Measurements from ENCODE around the gene STK38L.

Gene STK38L

DNA sequence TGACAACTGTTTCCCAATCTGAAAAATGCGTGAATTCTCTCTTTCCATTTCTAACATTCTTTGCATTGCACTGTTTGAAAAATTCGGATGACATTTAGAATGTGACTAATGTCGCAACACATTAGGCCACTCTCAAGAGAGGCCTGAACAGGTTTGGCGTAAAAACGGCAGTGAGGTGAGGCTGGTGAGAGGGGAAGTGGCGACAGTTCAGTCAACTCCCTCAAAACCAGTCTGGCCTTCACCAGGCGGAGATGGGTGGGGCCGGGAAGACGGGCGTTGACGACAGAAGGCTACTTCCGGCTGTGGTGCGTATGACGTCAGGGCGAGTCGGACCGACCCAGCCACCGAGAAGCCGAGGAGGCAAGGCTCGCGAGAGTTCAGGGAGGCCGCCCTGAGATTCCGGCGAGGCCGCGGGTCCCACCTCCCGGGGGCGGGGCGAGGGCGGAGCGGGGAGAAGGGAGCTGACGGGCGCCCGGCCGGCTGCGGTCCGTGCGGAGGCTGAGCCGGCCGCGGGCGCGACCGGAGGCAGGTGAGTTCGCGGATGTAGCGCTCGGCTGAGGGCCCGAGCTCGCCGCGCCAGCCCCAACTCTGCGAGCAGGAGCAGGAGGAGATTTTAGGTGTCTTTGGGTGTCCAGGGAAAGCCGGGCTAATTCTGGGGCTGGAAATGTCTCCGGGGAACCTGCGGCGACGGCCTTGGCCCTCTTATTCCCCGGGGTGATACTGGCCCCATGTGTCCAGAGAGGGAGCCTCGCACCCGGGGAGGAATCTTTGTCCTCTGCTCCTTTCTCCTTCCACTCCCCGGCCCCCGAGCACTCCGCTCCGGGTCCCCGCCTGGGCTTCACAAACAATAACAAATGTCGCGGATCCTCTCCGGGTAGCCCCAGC, at the start of gene STK38L:
Gene STK38L, plus strand, starts transcription at position 483 of the 885 bp plus-strand sequence. CDS start 53,435 bp downstream, outside the sequence.
- Histone ChIP-seq H3K9ac (ENCODE audit: low read length in 2 of 2) (peak within 1 kb of the TSS; percentile 96 to 98), H3K27me3 (ENCODE audit: control insufficient read depth in 1 of 2, insufficient read depth in 2 of 2, low read length in 2 of 2) (no peaks in the 10 kb centered on the region), H3K4me3 (ENCODE audit: low read length in 2 of 2) (peak within 1 kb of the TSS; percentile 88 to 89), H3K36me3 (ENCODE audit: control insufficient read depth in 2 of 2, insufficient read depth in 2 of 2, low read length in 2 of 2) (no peaks in the 10 kb centered on the region), H3K9me3 (ENCODE audit: control insufficient read depth in 2 of 2, low read length in 2 of 2) (no peaks in the 10 kb centered on the region), H3K27ac (ENCODE audit: low read length) (peak within 1 kb of the TSS; percentile 95), H3K4me1 (ENCODE audit: control insufficient read depth, insufficient read depth, low read length) (peaks cover 2% of the 10 kb centered on the region)

- H3K4me1 ChIP-seq (ENCODE audit: control insufficient read depth, insufficient read depth, low read length) = peaks cover 69% of the 10 kb centered on the region
- H3K9me3 ChIP-seq (ENCODE audit: control insufficient read depth in 2 of 2, low read length in 2 of 2) = no peaks in the 10 kb centered on the region
- H3K27me3 ChIP-seq (ENCODE audit: control insufficient read depth in 1 of 2, insufficient read depth in 2 of 2, low read length in 2 of 2) = no peaks in the 10 kb centered on the region
- peak overlapping the region; percentile 43 to 66 for H3K9ac ChIP-seq (ENCODE audit: low read length in 2 of 2)
- H3K36me3 ChIP-seq (ENCODE audit: control insufficient read depth in 2 of 2, insufficient read depth in 2 of 2, low read length in 2 of 2) = no peaks in the 10 kb centered on the region
- H3K4me3 ChIP-seq (ENCODE audit: low read length in 2 of 2) = no peak overlapping the region
- peak overlapping the region; percentile 93 for H3K27ac ChIP-seq (ENCODE audit: low read length)
Observed at GRCh38 chr12:27194644-27195043, 49.4 kb upstream of the STK38L start.

DNA sequence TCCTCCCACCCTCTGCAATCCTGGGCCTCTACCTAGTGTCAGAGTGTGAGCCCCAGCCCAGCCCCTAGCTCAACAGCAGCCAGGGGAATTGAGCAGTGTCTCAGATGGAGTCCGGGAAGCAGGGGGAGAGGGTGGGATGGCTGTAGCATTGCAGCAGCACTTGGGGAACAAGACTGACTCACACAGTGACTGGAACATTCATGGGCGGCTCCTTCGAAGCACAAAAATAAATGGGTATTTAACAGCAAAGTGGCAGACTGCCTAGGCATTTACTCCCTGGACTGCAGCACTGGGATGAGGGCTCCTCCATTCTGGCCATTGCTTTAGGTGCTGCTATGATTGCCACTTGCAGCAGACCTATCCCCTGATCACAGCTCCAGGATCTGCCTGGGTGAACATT, 46.0 kb upstream of the STK38L start:
- Histone ChIP-seq H3K27ac (ENCODE audit: low read length) (peak overlapping the region; percentile 85), H3K9me3 (ENCODE audit: control insufficient read depth in 2 of 2, low read length in 2 of 2) (no peaks in the 10 kb centered on the region), H3K4me3 (ENCODE audit: low read length in 2 of 2) (peak overlapping the region in 1 of 2 donors; percentile 22), H3K27me3 (ENCODE audit: control insufficient read depth in 1 of 2, insufficient read depth in 2 of 2, low read length in 2 of 2) (no peaks in the 10 kb centered on the region), H3K4me1 (ENCODE audit: control insufficient read depth, insufficient read depth, low read length) (peaks cover 54% of the 10 kb centered on the region), H3K36me3 (ENCODE audit: control insufficient read depth in 2 of 2, insufficient read depth in 2 of 2, low read length in 2 of 2) (no peaks in the 10 kb centered on the region), H3K9ac (ENCODE audit: low read length in 2 of 2) (peak overlapping the region; percentile 47 to 65)

DNA sequence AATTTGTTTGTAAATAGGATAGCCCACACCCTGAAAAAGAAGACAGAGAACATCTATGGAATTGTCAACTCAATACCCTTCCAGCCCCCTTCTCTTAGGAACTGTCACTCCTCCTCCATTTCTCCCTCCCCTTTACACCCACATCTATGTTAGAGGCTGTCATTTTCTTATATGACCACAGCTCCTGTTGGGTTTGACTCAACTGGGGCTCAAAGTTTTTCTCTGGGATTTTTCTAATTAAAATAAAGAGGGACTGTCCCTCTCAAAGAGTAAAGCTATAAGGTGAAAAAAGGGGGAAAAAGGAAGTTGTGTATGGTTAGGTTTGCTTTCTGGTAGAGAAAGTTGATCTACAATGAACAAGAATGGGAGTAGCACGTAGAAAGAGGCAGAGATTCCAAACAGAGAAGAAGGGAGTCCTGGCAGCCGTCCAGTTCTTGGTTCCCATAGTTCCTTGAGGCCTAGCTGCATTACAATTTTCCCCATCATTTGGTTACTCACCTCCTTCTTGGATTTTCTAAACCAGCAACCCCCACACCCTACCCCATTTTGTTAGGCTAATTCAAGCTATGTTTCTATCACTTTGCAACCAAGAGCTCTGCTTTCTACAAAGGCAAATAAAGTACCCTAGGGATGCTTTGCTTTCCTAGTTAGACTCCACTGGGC, 44.3 kb upstream of the STK38L start:
- Histone ChIP-seq H3K9ac (ENCODE audit: low read length in 2 of 2) (no peak overlapping the region), H3K4me1 (ENCODE audit: control insufficient read depth, insufficient read depth, low read length) (peaks cover 38% of the 10 kb centered on the region), H3K27me3 (ENCODE audit: control insufficient read depth in 1 of 2, insufficient read depth in 2 of 2, low read length in 2 of 2) (no peaks in the 10 kb centered on the region), H3K9me3 (ENCODE audit: control insufficient read depth in 2 of 2, low read length in 2 of 2) (no peaks in the 10 kb centered on the region), H3K4me3 (ENCODE audit: low read length in 2 of 2) (no peak overlapping the region), H3K36me3 (ENCODE audit: control insufficient read depth in 2 of 2, insufficient read depth in 2 of 2, low read length in 2 of 2) (no peaks in the 10 kb centered on the region), H3K27ac (ENCODE audit: low read length) (peak overlapping the region; percentile 85)

- peak overlapping the region; percentile 2 for H3K27ac ChIP-seq (ENCODE audit: low read length)
- peaks cover 29% of the 10 kb centered on the region for H3K4me1 ChIP-seq (ENCODE audit: control insufficient read depth, insufficient read depth, low read length)
- H3K9ac ChIP-seq (ENCODE audit: low read length in 2 of 2) = no peak overlapping the region
- H3K36me3 ChIP-seq (ENCODE audit: control insufficient read depth in 2 of 2, insufficient read depth in 2 of 2, low read length in 2 of 2) = no peaks in the 10 kb centered on the region
- no peaks in the 10 kb centered on the region for H3K27me3 ChIP-seq (ENCODE audit: control insufficient read depth in 1 of 2, insufficient read depth in 2 of 2, low read length in 2 of 2)
- H3K4me3 ChIP-seq (ENCODE audit: low read length in 2 of 2) = peak overlapping the region in 1 of 2 donors; percentile 18
- no peaks in the 10 kb centered on the region for H3K9me3 ChIP-seq (ENCODE audit: control insufficient read depth in 2 of 2, low read length in 2 of 2)
Observed at GRCh38 chr12:27201169-27201568, 42.9 kb upstream of the STK38L start.

GRCh38 chr12:27206801-27207502, 37.1 kb upstream of the STK38L start:
- no peak overlapping the region for H3K4me3 ChIP-seq (ENCODE audit: low read length in 2 of 2)
- peaks cover 0 to 2% of the 10 kb centered on the region in 2 donors for H3K9me3 ChIP-seq (ENCODE audit: control insufficient read depth in 2 of 2, low read length in 2 of 2)
- H3K27me3 ChIP-seq (ENCODE audit: control insufficient read depth in 1 of 2, insufficient read depth in 2 of 2, low read length in 2 of 2) = no peaks in the 10 kb centered on the region
- no peak overlapping the region for H3K9ac ChIP-seq (ENCODE audit: low read length in 2 of 2)
- H3K4me1 ChIP-seq (ENCODE audit: control insufficient read depth, insufficient read depth, low read length) = peaks cover 5% of the 10 kb centered on the region
- H3K27ac ChIP-seq (ENCODE audit: low read length) = no peak overlapping the region
- no peaks in the 10 kb centered on the region for H3K36me3 ChIP-seq (ENCODE audit: control insufficient read depth in 2 of 2, insufficient read depth in 2 of 2, low read length in 2 of 2)

DNA sequence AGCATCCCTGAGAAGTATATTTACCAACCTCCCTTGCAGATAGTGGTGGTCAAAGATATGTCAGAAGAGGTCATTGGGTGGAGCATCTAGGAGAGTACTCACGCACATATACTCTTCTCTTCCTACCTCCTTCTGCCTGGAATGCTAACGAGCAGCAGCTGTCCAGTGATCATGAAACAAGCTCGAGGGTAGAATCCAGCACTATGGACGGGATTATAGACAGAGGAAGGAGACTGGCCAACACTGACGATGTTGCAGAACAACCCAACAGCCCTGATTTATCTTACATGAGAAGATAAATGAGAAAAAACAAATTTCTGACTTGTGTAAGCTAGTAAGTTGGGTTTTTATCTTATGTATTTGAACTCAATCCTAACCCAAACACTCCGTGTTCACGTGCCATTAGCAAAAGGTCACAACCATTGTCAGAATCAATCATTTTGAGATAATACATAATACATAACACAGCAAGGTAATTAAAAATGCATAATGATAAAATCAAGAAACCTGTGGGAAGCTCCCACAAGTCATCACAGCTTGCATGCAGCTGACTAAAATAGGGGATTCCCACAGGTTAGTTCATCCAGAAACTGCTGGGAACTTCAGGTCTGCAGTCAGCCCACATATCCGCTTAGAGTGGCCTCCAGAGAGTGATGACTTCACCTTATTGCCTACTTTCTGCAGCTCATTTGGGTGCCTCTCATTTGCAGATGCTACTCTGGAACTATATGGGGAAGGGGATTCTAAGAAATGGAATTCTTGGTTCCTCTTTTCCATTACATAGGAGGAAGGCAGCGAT, 36.3 kb upstream of the STK38L start:
- Histone ChIP-seq H3K4me1 (ENCODE audit: control insufficient read depth, insufficient read depth, low read length) (no peaks in the 10 kb centered on the region), H3K27ac (ENCODE audit: low read length) (no peak overlapping the region)

GRCh38 chr12:27208414-27208750, 35.7 kb upstream of the STK38L start:
- Histone ChIP-seq H3K27me3 (ENCODE audit: control insufficient read depth in 1 of 2, insufficient read depth in 2 of 2, low read length in 2 of 2) (no peaks in the 10 kb centered on the region), H3K36me3 (ENCODE audit: control insufficient read depth in 2 of 2, insufficient read depth in 2 of 2, low read length in 2 of 2) (no peaks in the 10 kb centered on the region), H3K9me3 (ENCODE audit: control insufficient read depth in 2 of 2, low read length in 2 of 2) (peaks cover 0 to 2% of the 10 kb centered on the region in 2 donors), H3K27ac (ENCODE audit: low read length) (no peak overlapping the region), H3K4me1 (ENCODE audit: control insufficient read depth, insufficient read depth, low read length) (no peaks in the 10 kb centered on the region), H3K9ac (ENCODE audit: low read length in 2 of 2) (no peak overlapping the region), H3K4me3 (ENCODE audit: low read length in 2 of 2) (no peak overlapping the region)

More for the DNA sequence above, 36.3 kb upstream of the STK38L start:
- no peaks in the 10 kb centered on the region for H3K36me3 ChIP-seq (ENCODE audit: control insufficient read depth in 2 of 2, insufficient read depth in 2 of 2, low read length in 2 of 2)
- H3K9ac ChIP-seq (ENCODE audit: low read length in 2 of 2) = no peak overlapping the region
- no peak overlapping the region for H3K4me3 ChIP-seq (ENCODE audit: low read length in 2 of 2)
- no peaks in the 10 kb centered on the region for H3K27me3 ChIP-seq (ENCODE audit: control insufficient read depth in 1 of 2, insufficient read depth in 2 of 2, low read length in 2 of 2)
- H3K9me3 ChIP-seq (ENCODE audit: control insufficient read depth in 2 of 2, low read length in 2 of 2) = peaks cover 0 to 2% of the 10 kb centered on the region in 2 donors

GRCh38 chr12:27209257-27209910, 34.7 kb upstream of the STK38L start:
- H3K9ac ChIP-seq (ENCODE audit: low read length in 2 of 2) = no peak overlapping the region
- no peak overlapping the region for H3K4me3 ChIP-seq (ENCODE audit: low read length in 2 of 2)
- H3K36me3 ChIP-seq (ENCODE audit: control insufficient read depth in 2 of 2, insufficient read depth in 2 of 2, low read length in 2 of 2) = no peaks in the 10 kb centered on the region
- no peak overlapping the region for H3K27ac ChIP-seq (ENCODE audit: low read length)
- H3K9me3 ChIP-seq (ENCODE audit: control insufficient read depth in 2 of 2, low read length in 2 of 2) = peaks cover 0 to 2% of the 10 kb centered on the region in 2 donors
- H3K4me1 ChIP-seq (ENCODE audit: control insufficient read depth, insufficient read depth, low read length) = no peaks in the 10 kb centered on the region
- no peaks in the 10 kb centered on the region for H3K27me3 ChIP-seq (ENCODE audit: control insufficient read depth in 1 of 2, insufficient read depth in 2 of 2, low read length in 2 of 2)

DNA sequence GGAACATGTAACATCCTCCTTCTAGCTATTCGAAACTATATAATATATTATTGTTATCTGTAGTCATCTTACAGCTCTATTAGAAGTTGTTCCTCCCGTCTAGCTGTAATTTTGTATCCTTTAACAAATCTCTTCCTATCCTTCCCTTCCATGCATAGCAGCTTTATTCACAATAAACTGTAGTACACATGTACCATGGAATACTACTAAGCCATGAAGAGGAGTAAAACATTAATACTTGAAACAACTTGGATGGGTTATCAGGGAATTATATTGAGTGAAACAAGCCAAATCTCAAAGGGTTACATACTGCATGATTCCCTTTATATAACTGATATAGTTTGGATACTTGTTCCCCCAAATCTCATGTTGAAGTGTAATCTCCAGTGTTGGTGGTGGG, 33.9 kb upstream of the STK38L start:
- Histone ChIP-seq H3K9me3 (ENCODE audit: control insufficient read depth in 2 of 2, low read length in 2 of 2) (peaks cover 0 to 2% of the 10 kb centered on the region in 2 donors), H3K4me1 (ENCODE audit: control insufficient read depth, insufficient read depth, low read length) (no peaks in the 10 kb centered on the region), H3K27me3 (ENCODE audit: control insufficient read depth in 1 of 2, insufficient read depth in 2 of 2, low read length in 2 of 2) (no peaks in the 10 kb centered on the region), H3K4me3 (ENCODE audit: low read length in 2 of 2) (no peak overlapping the region), H3K9ac (ENCODE audit: low read length in 2 of 2) (no peak overlapping the region), H3K27ac (ENCODE audit: low read length) (no peak overlapping the region), H3K36me3 (ENCODE audit: control insufficient read depth in 2 of 2, insufficient read depth in 2 of 2, low read length in 2 of 2) (no peaks in the 10 kb centered on the region)
